ENCODE measurements around the gene VIL1. TPM values are rescaled to one million over a fixed set of nuclear protein-coding genes. Genes with fewer than 3 reads are reported as not detected.

The VIL1 gene
- total and polyA plus RNA-seq, 2 of the 13 experiments (the other 11 are each of a cell fraction or from before 2014, with no cell fraction given): 287 to 301 TPM

GRCh38 chr2:218444692-218445357, 25.9 kb downstream of the VIL1 start (continued):
- TF ChIP-seq, protein P1, sequence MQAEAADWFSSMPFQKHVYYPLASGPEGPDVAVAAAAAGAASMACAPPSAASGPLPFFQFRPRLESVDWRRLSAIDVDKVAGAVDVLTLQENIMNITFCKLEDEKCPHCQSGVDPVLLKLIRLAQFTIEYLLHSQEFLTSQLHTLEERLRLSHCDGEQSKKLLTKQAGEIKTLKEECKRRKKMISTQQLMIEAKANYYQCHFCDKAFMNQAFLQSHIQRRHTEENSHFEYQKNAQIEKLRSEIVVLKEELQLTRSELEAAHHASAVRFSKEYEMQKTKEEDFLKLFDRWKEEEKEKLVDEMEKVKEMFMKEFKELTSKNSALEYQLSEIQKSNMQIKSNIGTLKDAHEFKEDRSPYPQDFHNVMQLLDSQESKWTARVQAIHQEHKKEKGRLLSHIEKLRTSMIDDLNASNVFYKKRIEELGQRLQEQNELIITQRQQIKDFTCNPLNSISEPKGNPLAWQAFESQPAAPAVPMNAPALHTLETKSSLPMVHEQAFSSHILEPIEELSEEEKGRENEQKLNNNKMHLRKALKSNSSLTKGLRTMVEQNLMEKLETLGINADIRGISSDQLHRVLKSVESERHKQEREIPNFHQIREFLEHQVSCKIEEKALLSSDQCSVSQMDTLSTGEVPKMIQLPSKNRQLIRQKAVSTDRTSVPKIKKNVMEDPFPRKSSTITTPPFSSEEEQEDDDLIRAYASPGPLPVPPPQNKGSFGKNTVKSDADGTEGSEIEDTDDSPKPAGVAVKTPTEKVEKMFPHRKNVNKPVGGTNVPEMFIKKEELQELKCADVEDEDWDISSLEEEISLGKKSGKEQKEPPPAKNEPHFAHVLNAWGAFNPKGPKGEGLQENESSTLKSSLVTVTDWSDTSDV (CRISPR knock-in tag; IDR thresholded peaks at IDR 0.05): no peak; the same call in 1 of the 2 replicates
- no peak for TF ChIP-seq GZF1 (CRISPR knock-in tag; IDR thresholded peaks at IDR 0.05)
- no peak for TF ChIP-seq KLF13 (CRISPR knock-in tag; IDR thresholded peaks at IDR 0.05)
- TF ChIP-seq TOE1 (CRISPR knock-in tag; IDR thresholded peaks at IDR 0.05): peak; percentile 95; the same call in 1 of the 2 replicates
- TF ChIP-seq MTA3 (CRISPR knock-in tag; IDR thresholded peaks at IDR 0.05): no peak
- peak; percentile 78 for TF ChIP-seq ZFP91 (CRISPR knock-in tag; IDR thresholded peaks at IDR 0.05; ENCODE audit: borderline replicate concordance)
- peak; percentile 50; the same call in 1 of the 2 replicates for TF ChIP-seq ZNF816 (CRISPR knock-in tag; IDR thresholded peaks at IDR 0.05; ENCODE audit: borderline replicate concordance)
- peak; percentile 49; the same call in 1 of the 2 replicates for TF ChIP-seq ZNF768 (CRISPR knock-in tag; IDR thresholded peaks at IDR 0.05)
- TF ChIP-seq SMARCE1 (IDR thresholded peaks at IDR 0.05; ENCODE audit: borderline replicate concordance): no peak
- TF ChIP-seq, protein P2, sequence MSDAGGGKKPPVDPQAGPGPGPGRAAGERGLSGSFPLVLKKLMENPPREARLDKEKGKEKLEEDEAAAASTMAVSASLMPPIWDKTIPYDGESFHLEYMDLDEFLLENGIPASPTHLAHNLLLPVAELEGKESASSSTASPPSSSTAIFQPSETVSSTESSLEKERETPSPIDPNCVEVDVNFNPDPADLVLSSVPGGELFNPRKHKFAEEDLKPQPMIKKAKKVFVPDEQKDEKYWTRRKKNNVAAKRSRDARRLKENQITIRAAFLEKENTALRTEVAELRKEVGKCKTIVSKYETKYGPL (CRISPR knock-in tag; IDR thresholded peaks at IDR 0.05): no peak
- TF ChIP-seq ZNF160 (CRISPR knock-in tag; IDR thresholded peaks at IDR 0.05): peak; percentile 88
- no peak for TF ChIP-seq MZF1 (CRISPR knock-in tag; IDR thresholded peaks at IDR 0.05; ENCODE audit: borderline replicate concordance)
- TF ChIP-seq NFE2L2 (IDR thresholded peaks at IDR 0.05; ENCODE audit: low read length): no peak
- no peak; the same call in 1 of the 2 replicates for TF ChIP-seq TRAFD1 (CRISPR knock-in tag; IDR thresholded peaks at IDR 0.05; ENCODE audit: borderline replicate concordance)
- TF ChIP-seq REXO4 (CRISPR knock-in tag; IDR thresholded peaks at IDR 0.05; ENCODE audit: borderline replicate concordance): no peak
- TF ChIP-seq PHB2 (IDR thresholded peaks at IDR 0.05; ENCODE audit: partially characterized antibody): no peak
- TF ChIP-seq GATAD1 (CRISPR knock-in tag; IDR thresholded peaks at IDR 0.05): peak; percentile 76
- peak; percentile 61; the same call in 1 of the 2 replicates for TF ChIP-seq PHF20 (CRISPR knock-in tag; IDR thresholded peaks at IDR 0.05)
- TF ChIP-seq, protein P3, sequence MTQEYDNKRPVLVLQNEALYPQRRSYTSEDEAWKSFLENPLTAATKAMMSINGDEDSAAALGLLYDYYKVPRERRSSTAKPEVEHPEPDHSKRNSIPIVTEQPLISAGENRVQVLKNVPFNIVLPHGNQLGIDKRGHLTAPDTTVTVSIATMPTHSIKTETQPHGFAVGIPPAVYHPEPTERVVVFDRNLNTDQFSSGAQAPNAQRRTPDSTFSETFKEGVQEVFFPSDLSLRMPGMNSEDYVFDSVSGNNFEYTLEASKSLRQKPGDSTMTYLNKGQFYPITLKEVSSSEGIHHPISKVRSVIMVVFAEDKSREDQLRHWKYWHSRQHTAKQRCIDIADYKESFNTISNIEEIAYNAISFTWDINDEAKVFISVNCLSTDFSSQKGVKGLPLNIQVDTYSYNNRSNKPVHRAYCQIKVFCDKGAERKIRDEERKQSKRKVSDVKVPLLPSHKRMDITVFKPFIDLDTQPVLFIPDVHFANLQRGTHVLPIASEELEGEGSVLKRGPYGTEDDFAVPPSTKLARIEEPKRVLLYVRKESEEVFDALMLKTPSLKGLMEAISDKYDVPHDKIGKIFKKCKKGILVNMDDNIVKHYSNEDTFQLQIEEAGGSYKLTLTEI (CRISPR knock-in tag; conservative IDR thresholded peaks at IDR 0.05): no peak
- no peak for TF ChIP-seq ZNF790 (CRISPR knock-in tag; IDR thresholded peaks at IDR 0.05; ENCODE audit: borderline replicate concordance)

Measured in HepG2 (cell line).